GM23338 (cell line): ENCODE data around the gene NIPSNAP2. TPM values are rescaled to one million over a fixed set of nuclear protein-coding genes. Genes with fewer than 3 reads are reported as not detected.

Source experiments
- ATAC-seq: fragments of 200-7000 bp; cut with Tn5 transposase; 3 replicates; pipeline ENCODE4 v1.9.1; 2020
- DNase-seq: peaks from one replicate; pipeline ENCODE4 v3.0.0-alpha.2; 2015; ENCODE audit warnings: low spot score
- H2AFZ ChIP-seq: fragments of 200-600 bp; sonication (generic); 2 replicates; pipeline ENCODE4 v1.8.0; 2016; ENCODE audit warnings: antibody characterized with exemption, mild to moderate bottlenecking, moderate library complexity
- H3F3A ChIP-seq: fragments of 200-600 bp; sonication (generic); replicated peaks from 2 replicates; pipeline ENCODE4 v1.8.0; 2017; ENCODE audit warnings: antibody characterized with exemption, mixed run types, low read depth
- H3K27ac ChIP-seq: fragments of 200-600 bp; sonication (generic); 2 replicates; pipeline ENCODE4 v1.6.1; 2016; ENCODE audit warnings: low read depth
- H3K27me3 ChIP-seq: fragments of 200-600 bp; sonication (generic); 2 replicates; pipeline ENCODE4 v1.8.0; 2016; ENCODE audit warnings: mild to moderate bottlenecking, mixed run types, moderate library complexity; ENCODE audit not compliant: insufficient read depth
- H3K36me3 ChIP-seq: fragments of 200-600 bp; sonication (generic); 2 replicates; pipeline ENCODE4 v1.8.0; 2016; ENCODE audit warnings: mild to moderate bottlenecking; ENCODE audit not compliant: insufficient read depth
- H3K4me1 ChIP-seq: fragments of 200-600 bp; sonication (generic); 2 replicates; pipeline ENCODE4 v1.8.0; 2016; ENCODE audit warnings: mild to moderate bottlenecking, moderate library complexity; ENCODE audit not compliant: insufficient read depth
- H3K4me2 ChIP-seq: fragments of 200-600 bp; sonication (generic); 2 replicates; pipeline ENCODE4 v1.7.1; 2017; ENCODE audit warnings: mixed run types
- H3K4me3 ChIP-seq: fragments of 200-600 bp; sonication (generic); 2 replicates; pipeline ENCODE4 v1.6.1; 2016; ENCODE audit warnings: mixed run types
- H3K79me2 ChIP-seq: fragments of 200-600 bp; sonication (generic); replicated peaks from 2 replicates; pipeline ENCODE4 v1.8.0; 2017; ENCODE audit warnings: mild to moderate bottlenecking; ENCODE audit not compliant: insufficient read depth
- H3K9me2 ChIP-seq: fragments of 200-600 bp; sonication (generic); 2 replicates; pipeline ENCODE4 v1.8.0; 2017; ENCODE audit not compliant: insufficient read depth
- H4K20me1 ChIP-seq: fragments of 200-600 bp; sonication (generic); replicated peaks from 2 replicates; pipeline ENCODE4 v1.8.0; 2017; ENCODE audit warnings: mild to moderate bottlenecking; ENCODE audit not compliant: insufficient read depth
- H3K27ac Mint-ChIP-seq: 2 replicates; pipeline ENCODE4 v1.8.0; 2020; ENCODE audit warnings: inconsistent platforms, mild to moderate bottlenecking, moderate library complexity, mixed read lengths
- H3K27me3 Mint-ChIP-seq: 3 replicates; pipeline ENCODE4 v1.8.0; 2022; ENCODE audit warnings: low read depth, mild to moderate bottlenecking, moderate library complexity, mixed read lengths, inconsistent platforms; ENCODE audit not compliant: insufficient read depth, poor library complexity
- H3K36me3 Mint-ChIP-seq: 3 replicates; pipeline ENCODE4 v1.8.0; 2021; ENCODE audit warnings: low read depth, mild to moderate bottlenecking, inconsistent platforms, moderate library complexity, mixed read lengths
- H3K4me1 Mint-ChIP-seq: 3 replicates; pipeline ENCODE4 v1.8.0; 2020; ENCODE audit warnings: mild to moderate bottlenecking, inconsistent platforms, mixed read lengths
- H3K4me3 Mint-ChIP-seq: 3 replicates; pipeline ENCODE4 v1.8.0; 2021; ENCODE audit warnings: moderate library complexity, mild to moderate bottlenecking, inconsistent platforms, mixed read lengths
- H3K9me3 Mint-ChIP-seq: 3 replicates; pipeline ENCODE4 v1.8.0; 2020; ENCODE audit warnings: moderate library complexity, mild to moderate bottlenecking, inconsistent platforms, mixed read lengths
- EZH2 ChIP-seq: fragments of 200-600 bp; sonication (generic); IDR thresholded peaks from one replicate; pipeline ENCODE4 v1.8.0; 2017; ENCODE audit warnings: antibody characterized with exemption, mild to moderate bottlenecking, low read depth; ENCODE audit not compliant: unreplicated experiment
- EZH2phosphoT487 ChIP-seq: fragments of 200-600 bp; sonication (generic); IDR thresholded peaks from one replicate; pipeline ENCODE4 v1.8.1; 2018; ENCODE audit warnings: antibody characterized with exemption; ENCODE audit not compliant: unreplicated experiment
- JUNB ChIP-seq: IDR thresholded peaks from one replicate; pipeline ENCODE4 v1.6.1; 2016; ENCODE audit warnings: antibody characterized with exemption; ENCODE audit not compliant: unreplicated experiment
- STAT1 ChIP-seq: IDR thresholded peaks from one replicate; pipeline ENCODE4 v1.6.1; 2016; ENCODE audit warnings: antibody characterized with exemption; ENCODE audit not compliant: unreplicated experiment
- ZNF114 ChIP-seq: fragments of 250-450 bp; sonication (Bioruptor Pico); IDR thresholded peaks from 2 replicates; pipeline ENCODE4 v1.5.0; 2020; ENCODE audit warnings: mild to moderate bottlenecking, moderate library complexity
- ZNF331 ChIP-seq: fragments of 250-450 bp; sonication (Bioruptor Pico); IDR thresholded peaks from 2 replicates; pipeline ENCODE4 v1.5.0; 2020; ENCODE audit warnings: low read depth, mild to moderate bottlenecking, moderate library complexity
- polyA plus RNA-seq: library from polyadenylated mRNA; unstranded; fragments of >200 nt; fragmentation: Nextera tagmentation; extraction: Ambion mirVana; gene quantifications from 2 replicates; pipeline ENCODE4 v1.2.1, GENCODE V29; 2016
- total RNA-seq: library from RNA; depleted of rRNA; stranded (reverse); fragments of >200 nt; shearing (Covaris generic); gene quantifications from 2 replicates; pipeline ENCODE4 v1.2.3, GENCODE V29; 2014
- TF ChIP-seq, protein P1 (sequence below), 2 experiments: fragments of 200-600 bp in 1 of 2; sonication (generic) in 1 of 2; conservative IDR thresholded peaks; 2 replicates each; pipeline versions ENCODE4 v1.5.1 to v1.6.1; 2016 to 2017; ENCODE audit warnings: antibody characterized with exemption in 2 of 2, low read depth in 2 of 2, mild to moderate bottlenecking in 2 of 2, moderate library complexity in 1 of 2
- TF ChIP-seq, protein P2 (sequence below): IDR thresholded peaks from 2 replicates; pipeline ENCODE4 v1.6.1; 2016; ENCODE audit warnings: antibody characterized with exemption
- TF ChIP-seq, protein P3 (sequence below): IDR thresholded peaks from one replicate; pipeline ENCODE4 v1.6.1; 2018; ENCODE audit warnings: antibody characterized with exemption; ENCODE audit not compliant: unreplicated experiment

The NIPSNAP2 gene
- total and polyA plus RNA-seq, 2 experiments from 2014 or later: 29.8 to 30.5 TPM

DNA sequence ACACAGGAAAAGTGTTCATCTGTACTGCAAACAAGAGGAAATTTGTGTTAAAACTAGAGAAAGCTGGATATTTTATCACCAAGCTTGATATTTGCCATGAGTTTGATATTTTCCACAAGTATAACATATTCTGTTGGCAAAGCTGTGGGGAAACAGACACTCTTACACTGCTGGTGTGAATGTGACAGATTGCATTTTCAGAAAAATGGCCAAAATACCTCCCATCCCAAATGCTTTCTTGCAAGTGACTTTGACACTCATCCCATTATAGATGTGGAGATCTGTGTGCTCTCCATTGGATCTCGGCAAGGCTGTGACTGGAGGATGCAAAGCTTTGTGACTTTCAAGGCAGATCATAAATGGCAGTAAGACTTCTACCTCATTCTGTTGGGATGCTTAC is 46.6 kb upstream of the NIPSNAP2 start (continued):
- TF ChIP-seq, protein P1, sequence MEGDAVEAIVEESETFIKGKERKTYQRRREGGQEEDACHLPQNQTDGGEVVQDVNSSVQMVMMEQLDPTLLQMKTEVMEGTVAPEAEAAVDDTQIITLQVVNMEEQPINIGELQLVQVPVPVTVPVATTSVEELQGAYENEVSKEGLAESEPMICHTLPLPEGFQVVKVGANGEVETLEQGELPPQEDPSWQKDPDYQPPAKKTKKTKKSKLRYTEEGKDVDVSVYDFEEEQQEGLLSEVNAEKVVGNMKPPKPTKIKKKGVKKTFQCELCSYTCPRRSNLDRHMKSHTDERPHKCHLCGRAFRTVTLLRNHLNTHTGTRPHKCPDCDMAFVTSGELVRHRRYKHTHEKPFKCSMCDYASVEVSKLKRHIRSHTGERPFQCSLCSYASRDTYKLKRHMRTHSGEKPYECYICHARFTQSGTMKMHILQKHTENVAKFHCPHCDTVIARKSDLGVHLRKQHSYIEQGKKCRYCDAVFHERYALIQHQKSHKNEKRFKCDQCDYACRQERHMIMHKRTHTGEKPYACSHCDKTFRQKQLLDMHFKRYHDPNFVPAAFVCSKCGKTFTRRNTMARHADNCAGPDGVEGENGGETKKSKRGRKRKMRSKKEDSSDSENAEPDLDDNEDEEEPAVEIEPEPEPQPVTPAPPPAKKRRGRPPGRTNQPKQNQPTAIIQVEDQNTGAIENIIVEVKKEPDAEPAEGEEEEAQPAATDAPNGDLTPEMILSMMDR (conservative IDR thresholded peaks at IDR 0.05; ENCODE audit: low read depth in 2 of 2): no peak
- TF ChIP-seq ZNF331 (CRISPR knock-in tag) (no peak), EZH2 (no peak), JUNB (no peak)

DNA sequence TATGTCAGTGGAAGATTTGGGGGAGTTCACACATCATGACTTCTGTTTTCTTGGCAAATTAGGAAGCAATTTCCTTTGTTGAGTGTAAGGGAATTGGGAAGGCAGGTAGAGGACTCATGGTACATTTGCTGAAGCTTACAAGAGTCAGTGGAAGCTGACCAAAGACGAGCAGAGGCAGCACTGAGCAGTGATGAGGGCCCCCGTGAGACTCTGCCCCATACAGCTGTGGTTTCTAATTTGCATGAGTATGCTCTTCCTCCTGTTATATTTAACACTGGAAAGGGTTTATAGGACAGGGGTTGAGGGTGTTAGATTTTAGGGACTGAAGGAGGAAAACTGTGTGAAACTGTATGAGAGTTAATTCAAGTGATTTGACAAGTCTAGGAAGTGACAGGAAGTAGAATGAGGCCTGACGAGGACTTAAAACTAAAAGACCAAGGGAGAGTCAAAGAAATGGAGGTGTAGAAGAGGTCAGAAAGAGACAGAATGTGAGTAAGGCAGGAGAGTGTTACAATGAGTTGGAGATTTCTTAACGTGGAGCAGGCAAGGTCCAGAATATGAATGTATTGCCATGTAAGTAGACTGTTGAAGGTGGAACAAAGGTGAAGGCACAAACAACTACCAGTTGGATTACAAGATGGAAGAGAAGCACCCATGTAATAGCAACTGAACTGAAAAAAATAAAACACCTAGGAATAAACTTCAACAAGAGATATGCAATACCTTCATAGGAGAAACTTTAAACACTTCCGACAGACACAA is 36.2 kb upstream of the NIPSNAP2 start:
- peaks cover 1% of the 10 kb centered on the region for H3K27me3 Mint-ChIP-seq
- Histone ChIP-seq H3K36me3 (no peaks in the 10 kb centered on the region), H3F3A (no peaks in the 10 kb centered on the region), H3K27ac (peak overlapping the region; percentile 39; the same call in 1 of the 2 replicates), H2AFZ (no peak overlapping the region), H3K79me2 (no peaks in the 10 kb centered on the region), H3K4me3 (no peak overlapping the region), H3K4me1 (no peaks in the 10 kb centered on the region), H3K9me2 (no peaks in the 10 kb centered on the region), H3K27me3 (no peaks in the 10 kb centered on the region), H4K20me1 (no peaks in the 10 kb centered on the region), H3K4me2 (no peak overlapping the region)
- H3K36me3 Mint-ChIP-seq: peaks cover 12% of the 10 kb centered on the region; the same call in 2 of the 3 replicates
- H3K4me1 Mint-ChIP-seq: no peaks in the 10 kb centered on the region; the same call in 2 of the 3 replicates
- no peak overlapping the region for H3K4me3 Mint-ChIP-seq
- ATAC-seq (no peak), DNase-seq (no peak)
- H3K9me3 Mint-ChIP-seq: peaks cover 7% of the 10 kb centered on the region; the same call in 2 of the 3 replicates
- no peak overlapping the region for H3K27ac Mint-ChIP-seq
- TF ChIP-seq, protein P2, sequence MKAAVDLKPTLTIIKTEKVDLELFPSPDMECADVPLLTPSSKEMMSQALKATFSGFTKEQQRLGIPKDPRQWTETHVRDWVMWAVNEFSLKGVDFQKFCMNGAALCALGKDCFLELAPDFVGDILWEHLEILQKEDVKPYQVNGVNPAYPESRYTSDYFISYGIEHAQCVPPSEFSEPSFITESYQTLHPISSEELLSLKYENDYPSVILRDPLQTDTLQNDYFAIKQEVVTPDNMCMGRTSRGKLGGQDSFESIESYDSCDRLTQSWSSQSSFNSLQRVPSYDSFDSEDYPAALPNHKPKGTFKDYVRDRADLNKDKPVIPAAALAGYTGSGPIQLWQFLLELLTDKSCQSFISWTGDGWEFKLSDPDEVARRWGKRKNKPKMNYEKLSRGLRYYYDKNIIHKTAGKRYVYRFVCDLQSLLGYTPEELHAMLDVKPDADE: no peak
- TF ChIP-seq EZH2 (no peak), ZNF331 (CRISPR knock-in tag) (no peak), EZH2phosphoT487 (no peak)

DNA sequence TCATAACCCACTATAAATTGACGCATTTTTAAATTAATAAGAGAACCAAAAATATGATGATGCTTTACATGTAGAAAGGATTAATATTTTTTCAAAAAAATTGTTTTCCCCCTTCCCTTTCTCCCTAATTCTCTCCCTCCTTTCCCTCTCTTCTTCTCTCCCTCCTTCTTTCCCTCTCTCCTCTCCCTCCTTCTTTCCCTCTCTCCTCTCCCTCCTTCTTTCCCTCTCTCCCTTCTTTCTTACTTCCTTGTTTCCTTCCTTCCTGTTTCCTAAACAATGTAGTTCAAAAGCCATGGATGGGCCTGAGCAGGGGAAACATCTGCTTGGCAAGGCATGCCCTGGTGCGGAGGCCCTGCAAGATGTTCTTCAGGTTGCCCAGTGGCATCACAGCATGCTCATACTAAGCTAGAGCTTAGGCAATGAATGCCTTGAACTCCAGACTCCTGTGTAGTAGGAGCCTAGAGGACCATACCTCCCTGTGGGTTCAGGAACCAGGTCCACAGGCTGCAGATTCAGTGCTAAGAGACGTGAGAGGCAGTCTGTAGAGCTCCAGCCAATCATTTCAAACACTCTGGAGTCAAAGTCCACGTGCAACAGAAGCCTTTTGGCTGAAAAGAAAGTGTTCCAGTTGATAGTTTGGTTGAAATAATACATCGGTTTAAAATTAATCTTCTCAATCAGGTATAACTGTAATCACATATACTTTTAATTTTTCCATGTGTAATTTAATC is 32.8 kb upstream of the NIPSNAP2 start:
- H3K27ac Mint-ChIP-seq: no peak overlapping the region
- Histone ChIP-seq H3K36me3 (no peaks in the 10 kb centered on the region), H3K27ac (no peak overlapping the region), H3K9me2 (no peaks in the 10 kb centered on the region), H3F3A (no peaks in the 10 kb centered on the region), H4K20me1 (no peaks in the 10 kb centered on the region), H3K4me1 (no peaks in the 10 kb centered on the region), H3K4me2 (no peak overlapping the region), H3K27me3 (no peaks in the 10 kb centered on the region), H2AFZ (no peak overlapping the region), H3K79me2 (no peaks in the 10 kb centered on the region), H3K4me3 (no peak overlapping the region)
- DNase-seq (no peak), ATAC-seq (no peak)
- no peaks in the 10 kb centered on the region; the same call in 2 of the 3 replicates for H3K4me1 Mint-ChIP-seq
- peaks cover 4% of the 10 kb centered on the region for H3K27me3 Mint-ChIP-seq
- peaks cover 36% of the 10 kb centered on the region for H3K9me3 Mint-ChIP-seq
- no peak overlapping the region for H3K4me3 Mint-ChIP-seq
- TF ChIP-seq ZNF114 (CRISPR knock-in tag): no peak
- TF ChIP-seq, protein P3, sequence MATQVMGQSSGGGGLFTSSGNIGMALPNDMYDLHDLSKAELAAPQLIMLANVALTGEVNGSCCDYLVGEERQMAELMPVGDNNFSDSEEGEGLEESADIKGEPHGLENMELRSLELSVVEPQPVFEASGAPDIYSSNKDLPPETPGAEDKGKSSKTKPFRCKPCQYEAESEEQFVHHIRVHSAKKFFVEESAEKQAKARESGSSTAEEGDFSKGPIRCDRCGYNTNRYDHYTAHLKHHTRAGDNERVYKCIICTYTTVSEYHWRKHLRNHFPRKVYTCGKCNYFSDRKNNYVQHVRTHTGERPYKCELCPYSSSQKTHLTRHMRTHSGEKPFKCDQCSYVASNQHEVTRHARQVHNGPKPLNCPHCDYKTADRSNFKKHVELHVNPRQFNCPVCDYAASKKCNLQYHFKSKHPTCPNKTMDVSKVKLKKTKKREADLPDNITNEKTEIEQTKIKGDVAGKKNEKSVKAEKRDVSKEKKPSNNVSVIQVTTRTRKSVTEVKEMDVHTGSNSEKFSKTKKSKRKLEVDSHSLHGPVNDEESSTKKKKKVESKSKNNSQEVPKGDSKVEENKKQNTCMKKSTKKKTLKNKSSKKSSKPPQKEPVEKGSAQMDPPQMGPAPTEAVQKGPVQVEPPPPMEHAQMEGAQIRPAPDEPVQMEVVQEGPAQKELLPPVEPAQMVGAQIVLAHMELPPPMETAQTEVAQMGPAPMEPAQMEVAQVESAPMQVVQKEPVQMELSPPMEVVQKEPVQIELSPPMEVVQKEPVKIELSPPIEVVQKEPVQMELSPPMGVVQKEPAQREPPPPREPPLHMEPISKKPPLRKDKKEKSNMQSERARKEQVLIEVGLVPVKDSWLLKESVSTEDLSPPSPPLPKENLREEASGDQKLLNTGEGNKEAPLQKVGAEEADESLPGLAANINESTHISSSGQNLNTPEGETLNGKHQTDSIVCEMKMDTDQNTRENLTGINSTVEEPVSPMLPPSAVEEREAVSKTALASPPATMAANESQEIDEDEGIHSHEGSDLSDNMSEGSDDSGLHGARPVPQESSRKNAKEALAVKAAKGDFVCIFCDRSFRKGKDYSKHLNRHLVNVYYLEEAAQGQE: no peak
- no peak for TF ChIP-seq STAT1
- TF ChIP-seq, protein P1 (conservative IDR thresholded peaks at IDR 0.05; ENCODE audit: low read depth in 2 of 2): no peak
- no peak for TF ChIP-seq EZH2phosphoT487
- H3K36me3 Mint-ChIP-seq: peaks cover 17% of the 10 kb centered on the region; the same call in 2 of the 3 replicates
